Activated T-cell treated with anti-CD3 and anti-CD28 coated beads for 48 hours (primary cell): ENCODE measurements around the gene CX3CL1.

Experiments
- DNase-seq: peaks from one replicate; pipeline ENCODE4 v3.0.0-alpha.2; 2020; ENCODE audit warnings: low read depth

CX3CL1 gene

DNA sequence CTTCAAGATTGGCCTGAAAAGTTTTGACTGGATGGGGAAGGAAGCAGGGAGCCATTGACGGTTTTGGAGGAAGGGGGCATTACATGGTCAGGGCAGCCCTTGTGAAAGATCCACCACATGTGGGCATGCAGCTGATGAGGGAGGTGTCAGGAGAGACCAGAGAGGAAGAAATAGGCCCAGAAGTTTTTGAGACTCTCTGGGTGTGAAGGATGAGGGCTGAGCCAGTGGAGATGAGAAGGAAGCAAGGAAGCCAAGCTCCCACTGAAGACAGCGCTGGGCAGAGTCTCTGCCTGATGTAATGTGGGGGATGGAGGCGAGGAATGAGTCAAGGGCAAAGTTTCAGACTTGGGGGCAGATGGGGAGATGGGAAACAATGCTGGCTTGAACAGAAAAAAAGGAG is 32.8 kb downstream of the CX3CL1 start:
- no peak for DNase-seq

DNA sequence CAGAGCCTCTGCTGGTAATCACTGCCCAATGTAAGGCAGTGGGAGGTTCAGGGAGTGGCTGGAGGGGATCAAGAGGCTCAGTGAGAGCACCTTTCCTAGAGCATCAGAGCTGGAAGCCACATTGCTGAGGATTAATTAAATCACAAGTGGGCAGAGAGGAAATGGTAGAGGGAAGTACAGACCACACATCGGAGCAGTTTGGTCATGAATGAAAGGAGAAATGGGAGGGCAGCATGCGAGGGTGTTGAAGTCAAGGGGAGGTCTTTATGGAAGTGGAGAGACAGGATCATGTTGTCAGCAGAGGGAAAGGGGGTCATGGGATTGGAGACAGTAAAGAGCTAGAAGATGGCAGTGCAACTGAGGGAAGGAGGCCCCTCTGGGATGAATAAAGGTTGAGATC is 34.6 kb downstream of the CX3CL1 start:
- no peak for DNase-seq

- DNase-seq, result no peak
Observed at GRCh38 chr16:57407521-57408353, 35.4 kb downstream of the CX3CL1 start.

DNA sequence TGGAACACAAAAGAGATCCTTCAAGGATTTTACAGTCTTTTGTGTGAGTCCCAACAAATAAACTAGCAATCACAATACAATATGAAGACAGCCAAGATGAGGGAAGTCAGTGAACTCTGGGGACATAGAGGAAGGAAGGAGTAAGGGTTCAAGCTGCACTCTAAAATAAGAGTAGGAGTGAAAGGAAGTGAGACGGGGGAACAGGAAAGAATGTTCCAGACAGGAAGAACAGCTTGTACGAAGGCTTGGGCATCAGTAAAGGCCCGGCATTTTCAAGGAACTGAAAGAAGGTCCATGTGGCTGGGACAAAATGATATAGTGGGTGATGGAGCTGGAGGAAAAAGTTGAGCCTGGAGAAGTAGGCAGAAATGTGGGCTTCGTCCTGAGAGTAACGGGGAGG is 36.8 kb downstream of the CX3CL1 start:
- no peak for DNase-seq

GRCh38 chr16:57409870-57410587 is 37.7 kb downstream of the CX3CL1 start:
- no peak for DNase-seq

DNA sequence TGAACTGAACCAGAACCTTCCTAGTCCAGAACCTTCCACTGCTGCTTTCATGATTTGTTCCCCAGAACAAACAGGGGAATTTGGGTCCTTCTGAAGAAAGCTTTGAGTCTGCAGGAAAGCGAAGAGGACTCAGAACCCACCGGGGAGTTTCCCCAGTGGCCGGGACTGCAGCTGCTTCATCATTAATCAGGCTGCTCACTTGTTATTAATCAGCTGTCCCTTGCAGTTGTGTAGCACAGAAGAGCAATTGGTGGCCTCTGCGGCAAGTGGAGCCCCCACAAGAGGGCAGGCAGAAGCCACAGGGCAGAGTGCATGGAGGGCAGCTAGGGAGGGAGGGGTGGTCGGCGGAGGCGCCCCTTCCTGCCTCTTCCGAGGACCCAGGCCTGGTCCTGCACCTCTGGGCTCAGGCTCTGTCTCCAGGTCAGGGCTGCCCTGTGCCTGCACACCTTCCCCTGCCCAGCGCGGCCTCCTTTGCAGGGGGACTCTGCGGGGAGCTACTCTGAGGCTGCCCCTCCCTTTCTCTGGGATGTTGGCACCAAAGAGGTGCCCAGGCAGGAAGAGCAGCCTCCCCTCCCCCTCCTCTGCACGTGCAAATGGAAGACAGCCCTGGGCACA is 39.2 kb downstream of the CX3CL1 start:
- DNase-seq, result no peak

GRCh38 chr16:57412584-57412983 is 40.3 kb downstream of the CX3CL1 start:
- DNase-seq, result no peak

GRCh38 chr16:57413301-57413730 is 41.0 kb downstream of the CX3CL1 start:
- no peak for DNase-seq

- no peak for DNase-seq
Observed at GRCh38 chr16:57413733-57414132, 41.4 kb downstream of the CX3CL1 start.

GRCh38 chr16:57416084-57416483 is 43.8 kb downstream of the CX3CL1 start:
- no peak for DNase-seq

DNA sequence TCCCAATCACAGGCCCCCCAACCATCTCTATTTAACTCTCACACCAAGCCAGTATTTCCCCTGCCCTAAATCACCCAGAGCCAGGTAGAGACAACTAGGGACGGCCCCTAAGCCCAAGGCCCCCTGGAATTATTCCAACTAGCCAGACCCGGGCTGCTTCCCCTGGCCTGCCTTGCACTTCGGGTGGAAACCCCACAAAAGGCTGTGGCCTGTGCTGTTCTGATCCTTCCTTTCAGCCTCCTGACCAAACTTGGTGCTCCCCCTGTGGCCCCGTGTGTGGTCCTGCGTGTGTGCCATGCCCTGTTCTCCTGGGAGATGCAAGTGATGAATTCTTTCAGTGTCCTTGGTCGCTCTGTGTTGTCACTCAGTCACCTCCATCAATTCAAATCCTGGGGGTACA is 47.2 kb downstream of the CX3CL1 start:
- no peak for DNase-seq

DNA sequence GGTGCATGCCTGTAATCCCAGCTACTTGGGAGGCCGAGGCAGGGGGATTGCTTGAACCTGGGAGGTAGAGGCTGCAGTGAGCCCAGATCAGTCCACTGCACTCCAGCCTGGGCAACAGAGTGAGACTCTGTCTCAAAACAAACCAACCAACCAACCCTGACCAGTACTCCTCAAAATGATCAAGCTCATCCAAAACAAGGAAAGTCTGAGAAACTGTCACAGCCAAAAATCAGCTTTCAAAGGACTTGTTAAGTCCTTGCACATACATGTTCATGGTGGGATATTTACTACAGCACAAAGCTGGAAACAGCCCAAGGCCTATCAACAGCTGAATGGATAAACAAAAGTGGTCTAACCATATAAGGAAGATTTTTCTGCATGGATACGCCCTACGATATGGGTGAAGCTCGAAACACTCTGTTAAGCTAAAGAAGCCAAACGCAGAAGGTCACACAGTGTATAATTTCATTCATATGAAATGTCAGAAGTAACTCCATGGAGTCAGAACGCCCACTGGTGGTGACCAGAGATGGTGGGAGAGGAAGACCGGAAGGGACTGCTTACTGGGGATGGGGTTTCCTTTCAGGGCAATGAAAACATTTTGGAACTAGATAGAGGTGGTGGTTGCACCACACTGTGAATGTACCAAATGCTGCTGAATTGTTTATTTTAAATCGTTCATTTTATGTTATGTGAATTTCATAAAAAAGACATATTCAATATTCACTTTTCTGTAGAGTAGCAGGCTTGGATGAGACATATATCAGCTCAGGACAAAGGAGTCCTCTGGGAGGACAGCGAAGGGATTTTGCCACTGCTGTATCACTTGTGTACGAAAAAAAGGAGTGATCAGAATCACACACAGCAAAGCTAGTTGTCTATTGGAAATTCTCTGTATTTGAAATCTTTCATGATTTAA is 50.0 kb downstream of the CX3CL1 start:
- no peak for DNase-seq

DNA sequence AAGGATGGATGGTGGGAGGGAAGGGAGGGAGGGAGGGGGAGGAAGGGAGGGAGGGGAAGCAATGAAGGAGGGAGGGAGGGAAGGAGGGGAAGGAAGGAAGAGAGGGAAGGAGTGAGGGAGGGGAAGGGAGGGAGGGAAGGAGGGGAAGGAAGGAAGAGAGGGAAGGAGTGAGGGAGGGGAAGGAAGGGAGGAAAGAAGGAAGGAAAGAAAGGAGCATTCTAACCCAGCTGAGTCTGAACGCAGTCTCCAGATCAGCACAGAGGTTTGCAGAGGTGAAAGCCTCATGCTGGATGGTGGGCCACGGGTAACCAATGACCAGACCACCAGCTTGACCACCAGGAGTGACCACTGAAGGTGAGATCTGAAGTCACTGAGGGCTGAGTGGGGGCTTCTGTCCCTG is 50.9 kb downstream of the CX3CL1 start:
- no peak for DNase-seq

- no peak for DNase-seq
Observed at GRCh38 chr16:57424583-57424982, 52.3 kb downstream of the CX3CL1 start.

DNA sequence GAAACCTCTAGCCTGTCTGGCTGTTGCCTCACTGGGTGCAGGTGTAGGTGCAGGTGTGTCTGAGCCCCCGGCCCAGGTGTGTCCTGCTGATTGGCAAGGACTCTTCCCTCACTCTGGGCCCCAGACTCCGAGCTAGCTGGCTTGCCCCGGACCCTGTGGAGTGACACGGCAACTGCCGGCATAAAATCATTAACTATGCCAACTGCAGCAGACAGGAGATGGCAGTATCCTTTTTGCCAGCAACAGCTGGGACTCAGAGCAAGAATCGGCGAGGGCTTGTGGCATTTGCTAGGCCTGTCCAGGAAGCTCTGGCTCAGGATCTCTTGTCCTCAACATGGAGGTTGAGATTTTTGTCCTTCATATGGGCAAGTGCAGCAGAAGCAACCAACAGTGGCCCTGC is 54.1 kb downstream of the CX3CL1 start:
- DNase-seq, result no peak

- no peak for DNase-seq
Observed at GRCh38 chr16:57427307-57427706, 55.0 kb downstream of the CX3CL1 start.

- DNase-seq, result no peak
Observed at GRCh38 chr16:57427824-57428223, 55.5 kb downstream of the CX3CL1 start.

DNA sequence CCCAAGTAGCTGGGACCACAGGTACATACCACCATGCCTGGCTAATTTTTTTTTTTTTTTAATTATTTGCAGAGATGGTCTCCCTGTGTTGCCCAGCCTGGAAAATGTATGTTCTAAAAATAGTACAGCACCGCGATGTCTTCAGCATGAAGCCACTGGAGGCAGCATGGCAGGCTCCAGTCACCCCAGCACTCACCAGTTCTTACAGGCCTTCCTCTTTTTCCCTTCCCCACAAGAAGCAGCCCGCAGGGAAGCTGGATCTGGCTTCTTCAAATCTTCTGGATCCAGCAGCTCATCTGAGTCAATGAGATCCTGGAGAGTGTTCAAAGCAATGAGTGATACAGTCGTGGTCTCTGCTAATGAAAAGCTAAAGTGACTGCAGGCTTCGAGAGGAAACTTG is 58.7 kb downstream of the CX3CL1 start:
- no peak for DNase-seq

DNA sequence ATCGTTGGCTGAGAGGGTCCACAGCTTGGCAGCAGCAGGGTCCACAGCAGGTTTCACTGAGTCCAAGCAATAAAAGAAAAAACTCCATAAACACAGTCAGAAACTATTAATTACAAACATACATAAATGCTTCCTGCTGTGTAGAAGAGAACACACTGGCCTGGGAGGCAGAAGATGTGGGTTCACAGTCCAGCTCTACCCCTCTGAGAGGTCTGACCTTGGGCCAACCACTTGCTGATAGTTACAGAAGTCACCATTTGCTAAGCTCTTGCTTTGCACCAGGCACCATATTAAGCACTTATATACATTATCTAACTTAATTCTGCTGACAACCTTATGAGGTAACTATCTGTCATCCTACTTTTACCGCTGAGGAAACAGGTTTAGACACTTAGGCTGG is 60.2 kb downstream of the CX3CL1 start:
- no peak for DNase-seq

DNA sequence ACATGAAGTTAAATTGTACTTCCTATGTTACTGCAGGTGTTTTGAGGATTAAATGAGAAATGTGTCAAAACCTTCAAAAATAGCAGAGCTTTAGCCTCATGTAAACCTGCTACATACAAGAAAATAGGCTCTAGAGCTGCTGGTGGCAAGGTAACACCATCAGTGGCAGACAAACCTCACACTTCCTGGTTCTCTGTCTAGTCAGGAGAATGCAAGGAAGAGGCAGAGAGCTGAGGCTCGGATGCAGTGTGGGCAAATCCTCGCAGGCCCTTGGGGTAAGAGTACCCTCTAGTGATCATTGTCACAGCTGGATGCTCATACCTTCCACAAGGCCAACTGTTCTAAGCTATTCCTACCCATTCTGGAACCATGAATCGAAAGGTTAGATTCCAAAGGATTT is 60.7 kb downstream of the CX3CL1 start:
- no peak for DNase-seq

DNA sequence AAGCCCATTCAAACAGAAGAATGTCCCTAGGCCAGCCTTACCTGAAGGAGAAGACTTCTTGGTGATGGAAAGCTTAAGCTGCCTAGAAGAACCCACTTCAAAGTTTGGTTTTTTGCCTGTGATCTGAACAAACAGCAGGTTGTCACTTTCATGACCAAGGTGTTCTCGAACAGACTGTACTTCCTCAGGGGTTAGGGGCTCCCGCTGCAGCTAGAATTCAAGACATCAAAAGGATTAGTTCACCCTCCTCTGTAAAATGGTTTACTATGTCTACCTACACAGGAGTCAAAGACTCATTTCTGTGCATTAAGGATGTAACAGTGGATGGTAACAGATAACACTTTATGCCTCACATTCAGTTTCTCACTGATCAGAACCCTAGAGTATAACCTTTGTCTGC is 61.7 kb downstream of the CX3CL1 start:
- no peak for DNase-seq
